ENCODE data around the gene MEIKIN.

DNA sequence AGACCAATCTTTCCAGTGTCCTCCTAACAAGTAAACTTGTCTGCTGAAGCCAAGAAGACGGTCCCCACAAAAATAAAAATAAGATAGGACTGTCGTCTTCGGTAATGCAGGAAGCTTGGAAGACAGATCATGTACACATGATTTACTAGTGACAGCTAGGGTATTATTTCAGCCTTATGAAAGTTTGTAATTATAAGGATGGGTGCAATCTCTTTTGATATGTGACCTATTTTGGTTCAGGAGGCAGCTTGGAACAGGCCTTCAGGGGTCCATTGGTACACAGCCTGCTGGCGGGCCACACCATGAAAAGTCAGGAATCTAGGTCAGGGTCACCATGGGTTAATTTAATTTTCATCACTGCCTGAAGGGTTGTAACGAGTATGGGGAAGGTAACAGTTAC, 13.7 kb upstream of the MEIKIN start:
- TF ChIP-seq JUND (IDR thresholded peaks at IDR 0.05; ENCODE audit: low read length) (no peak), E2F6 (IDR thresholded peaks at IDR 0.05) (no peak), CTCF (IDR thresholded peaks at IDR 0.05; ENCODE audit: control extremely low read depth in 1 of 3, insufficient read depth in 1 of 3, low read depth in 1 of 3, low read length in 3 of 3) (no peak), POLR2A (IDR thresholded peaks at IDR 0.05; ENCODE audit: control extremely low read depth in 1 of 2, low read depth in 2 of 2, low read length in 2 of 2) (no peak), ATF2 (IDR thresholded peaks at IDR 0.05; ENCODE audit: low read length) (no peak)
